ENCODE results near the gene GTF2F2. TPM values are rescaled to one million over a fixed set of nuclear protein-coding genes. Genes with fewer than 3 reads are reported as not detected.
A peak's percentile ranks its signal among the peaks of the same experiment; 100 is the strongest.
"Not testable (repeated sequence)": the region's sequence is repeated elsewhere in the genome, so short reads cannot be mapped to it uniquely, and the experiment has no call there.

The GTF2F2 gene
- total RNA-seq, 2 donors from 2014 or later: 17.4 to 19.0 TPM

- no peak for ATAC-seq
- DNase-seq: no peak
- intact Hi-C loops (cut with DNase I, micrococcal nuclease): no loop called here
Observed at GRCh38 chr13:45228002-45228401, 107.7 kb downstream of the GTF2F2 start.

DNA sequence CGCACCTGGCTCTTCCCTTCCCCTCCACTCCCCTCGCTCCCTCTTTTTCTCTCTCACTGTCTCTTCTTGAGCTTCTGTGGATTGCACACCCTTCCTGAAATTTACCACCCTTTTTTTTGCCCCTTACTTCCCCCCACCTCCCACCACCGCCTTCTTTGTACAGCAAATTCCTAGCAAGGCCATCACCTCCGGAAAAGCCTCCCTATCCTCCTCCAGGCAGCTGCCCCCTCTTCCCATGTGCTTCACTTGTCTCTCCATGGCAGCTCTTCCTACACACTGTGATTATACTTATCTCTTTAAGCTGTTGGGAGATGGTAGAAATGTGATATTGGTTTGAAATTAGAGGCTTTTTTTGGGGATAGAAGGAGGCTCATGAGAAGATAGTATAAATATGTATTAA lies 108.9 kb downstream of the GTF2F2 start:
- no peak for ATAC-seq
- intact Hi-C loops (cut with DNase I, micrococcal nuclease): no loop called here
- no peak for DNase-seq

- intact Hi-C loops (cut with DNase I, micrococcal nuclease): no loop called here
- ATAC-seq (no peak), DNase-seq (no peak)
Observed at GRCh38 chr13:45231305-45231704, 111.0 kb downstream of the GTF2F2 start.

DNA sequence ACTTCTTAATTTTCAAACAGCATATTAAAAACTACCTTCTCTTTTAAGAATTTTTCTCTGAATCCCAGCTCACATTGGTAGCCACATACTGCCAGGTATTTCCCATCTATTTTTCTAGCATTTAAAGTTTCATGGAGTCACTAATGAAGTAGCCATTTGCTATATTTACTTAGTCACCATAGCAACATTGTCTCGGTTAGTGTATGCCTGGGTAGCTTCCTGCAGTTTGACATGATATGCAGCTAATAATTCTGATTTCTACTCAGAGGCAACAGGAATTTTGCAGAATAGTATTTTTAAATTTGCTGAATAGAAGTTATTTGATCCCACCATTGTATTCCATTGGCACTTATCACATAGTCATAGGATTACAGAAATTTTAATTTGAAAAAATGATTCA lies 111.4 kb downstream of the GTF2F2 start:
- ATAC-seq: no peak
- no peak for DNase-seq
- intact Hi-C loops (cut with DNase I, micrococcal nuclease): no loop called here

GRCh38 chr13:45232591-45232990 lies 112.3 kb downstream of the GTF2F2 start:
- intact Hi-C loops (cut with DNase I, micrococcal nuclease): no loop called here
- DNase-seq: no peak
- ATAC-seq: no peak

- DNase-seq (no peak), ATAC-seq (no peak)
- intact Hi-C loops (cut with DNase I, micrococcal nuclease): no loop called here
Observed at GRCh38 chr13:45238945-45239795, 118.9 kb downstream of the GTF2F2 start.

GRCh38 chr13:45240143-45240542 lies 119.8 kb downstream of the GTF2F2 start:
- intact Hi-C loops (cut with DNase I, micrococcal nuclease): no loop called here

DNA sequence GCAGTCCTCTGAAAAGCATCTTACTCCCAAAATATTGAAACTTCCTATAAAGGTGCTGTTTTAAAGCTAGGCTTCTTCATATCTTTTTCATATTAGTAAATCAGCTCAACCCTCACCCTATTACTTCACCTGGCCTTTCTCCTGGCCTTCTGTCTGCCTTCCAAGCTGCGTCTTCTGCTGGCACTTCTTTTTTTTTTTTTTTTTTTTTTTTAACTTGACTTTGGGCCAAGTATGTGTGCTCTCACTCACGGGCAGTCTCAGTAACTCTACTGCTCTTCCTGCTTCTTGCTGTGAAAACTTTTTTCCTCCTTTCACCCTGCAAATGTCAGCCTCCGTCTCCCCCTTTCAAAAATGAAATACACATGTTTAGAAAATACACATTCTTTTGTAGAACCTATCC lies 121.8 kb downstream of the GTF2F2 start:
- ATAC-seq (peak; percentile 77), DNase-seq (peak in 1 of 2 donors; percentile 51)
- intact Hi-C loops (cut with DNase I, micrococcal nuclease): no loop called here

More at GRCh38 chr13:45240143-45240542, 119.8 kb downstream of the GTF2F2 start:
- ATAC-seq (no peak), DNase-seq (no peak)

DNA sequence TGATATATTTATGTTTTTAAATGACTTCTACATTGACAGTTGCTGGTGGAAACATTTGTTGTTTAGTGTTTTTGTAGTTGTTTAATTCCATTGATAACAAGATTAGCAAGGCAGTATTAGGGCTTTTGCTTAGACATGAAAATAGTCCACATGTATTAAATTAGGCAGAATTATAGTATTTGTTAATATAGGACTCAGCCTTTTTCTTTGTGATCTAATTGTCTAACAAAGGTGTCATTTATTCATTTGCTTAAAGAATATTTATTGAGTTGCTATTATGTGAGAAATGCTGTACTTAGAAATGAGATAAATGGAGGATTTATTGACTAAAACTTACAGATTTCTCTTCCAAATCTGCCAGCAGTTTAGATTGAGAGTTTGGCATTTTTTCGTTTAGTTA lies 122.2 kb downstream of the GTF2F2 start:
- intact Hi-C loops (cut with DNase I, micrococcal nuclease): no loop called here
- no peak for ATAC-seq
- DNase-seq: no peak

DNA sequence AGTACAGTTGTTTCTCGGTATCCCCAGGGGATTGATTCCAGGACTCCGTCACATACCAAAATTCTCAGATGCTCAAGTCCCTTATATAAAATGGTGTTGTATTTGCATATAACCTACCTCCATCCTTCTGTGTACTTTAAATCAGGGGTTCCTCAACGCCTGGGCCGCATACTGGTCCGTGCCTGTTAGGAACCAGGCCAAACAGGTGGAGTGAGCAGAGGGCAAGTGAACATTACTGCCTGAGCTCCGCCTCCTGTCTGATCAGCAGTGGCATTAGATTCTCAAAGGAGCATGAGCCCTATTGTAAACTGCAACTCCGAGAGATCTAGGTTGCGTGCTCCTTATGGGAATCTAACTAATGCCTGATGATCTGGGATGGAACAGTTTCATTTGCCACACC lies 122.8 kb downstream of the GTF2F2 start:
- peak; percentile 94 for ATAC-seq
- intact Hi-C loops (cut with DNase I, micrococcal nuclease): no loop called here
- DNase-seq: peak; percentile 75 to 88

DNA sequence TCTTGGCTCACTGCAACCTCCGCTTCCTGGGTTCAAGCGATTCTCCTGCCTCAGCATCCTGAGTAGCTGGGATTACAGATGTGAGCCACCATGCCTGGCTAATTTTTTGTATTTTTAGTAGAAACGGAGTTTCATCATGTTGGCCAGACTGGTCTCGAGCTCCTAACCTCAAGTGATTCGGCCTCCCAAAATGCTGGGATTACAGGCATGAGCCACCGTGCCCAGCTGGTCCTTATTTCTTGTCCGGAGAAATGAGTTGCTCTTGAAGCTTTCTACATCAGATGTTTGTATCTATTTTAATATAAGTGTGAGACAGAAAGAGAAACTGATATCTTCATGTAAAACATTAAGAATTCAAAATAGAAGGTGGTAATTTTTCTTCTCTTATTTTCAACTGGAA lies 124.4 kb downstream of the GTF2F2 start:
- ATAC-seq; intact Hi-C loops (cut with DNase I, micrococcal nuclease); DNase-seq: not testable (repeated sequence)

- DNase-seq: no peak
- ATAC-seq: no peak
- intact Hi-C loops (cut with DNase I, micrococcal nuclease): no loop called here
Observed at GRCh38 chr13:45249662-45250061, 129.4 kb downstream of the GTF2F2 start.

DNA sequence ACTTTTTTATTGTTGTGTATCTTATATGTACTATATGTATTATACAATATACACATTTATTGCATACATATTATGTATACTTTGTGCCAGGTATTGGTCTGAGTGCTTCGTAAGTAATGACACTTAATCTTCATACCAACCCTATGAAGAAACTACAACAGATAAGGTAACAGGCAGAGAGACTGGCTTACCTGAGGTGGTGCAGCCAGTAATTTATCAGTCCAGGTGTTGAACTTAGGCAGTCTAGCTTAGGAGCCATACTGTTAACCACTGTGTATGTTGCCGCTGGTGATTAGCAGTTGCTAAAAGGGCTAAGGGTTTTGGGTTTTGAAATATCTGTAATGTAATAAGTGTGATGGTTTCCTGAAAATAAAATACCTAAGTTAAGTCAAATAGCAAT lies 134.1 kb downstream of the GTF2F2 start:
- DNase-seq (no peak), ATAC-seq (no peak)
- intact Hi-C loops (cut with DNase I, micrococcal nuclease): no loop called here

DNA sequence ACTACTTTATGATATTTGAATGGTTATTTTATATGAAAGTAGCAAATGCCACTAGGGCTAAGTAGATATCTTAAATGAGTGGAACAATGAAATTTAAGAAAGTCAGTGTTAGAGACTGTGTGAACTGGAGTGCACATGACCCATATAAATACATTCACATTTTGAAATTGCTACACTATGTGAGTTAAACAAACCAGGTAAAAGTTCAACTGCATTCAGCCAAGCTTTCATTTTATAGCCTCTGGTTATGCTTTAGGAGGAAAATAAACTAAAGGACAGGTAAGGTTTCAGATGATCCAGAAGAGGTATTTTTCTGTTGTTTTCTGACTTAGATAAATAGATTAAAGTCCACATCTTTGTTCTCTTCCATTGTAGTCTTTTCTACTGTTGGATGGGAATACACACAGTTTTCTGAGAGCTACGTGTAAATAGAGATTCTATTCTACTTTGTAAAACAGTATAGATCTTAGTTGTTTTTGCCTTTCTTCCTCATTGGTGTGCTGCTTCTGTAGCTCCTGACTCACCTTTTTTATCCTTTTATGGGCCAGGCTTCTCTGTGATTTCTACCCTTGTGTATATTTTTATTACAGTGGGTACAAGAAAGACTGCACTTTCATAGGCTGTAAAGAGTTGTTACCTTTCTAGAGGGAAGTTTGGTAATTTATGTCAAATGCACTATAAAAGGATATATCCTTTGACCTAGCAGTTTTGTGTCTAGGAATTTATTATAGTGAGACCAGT lies 135.1 kb downstream of the GTF2F2 start:
- ATAC-seq: peak; percentile 91
- no peak for DNase-seq

DNA sequence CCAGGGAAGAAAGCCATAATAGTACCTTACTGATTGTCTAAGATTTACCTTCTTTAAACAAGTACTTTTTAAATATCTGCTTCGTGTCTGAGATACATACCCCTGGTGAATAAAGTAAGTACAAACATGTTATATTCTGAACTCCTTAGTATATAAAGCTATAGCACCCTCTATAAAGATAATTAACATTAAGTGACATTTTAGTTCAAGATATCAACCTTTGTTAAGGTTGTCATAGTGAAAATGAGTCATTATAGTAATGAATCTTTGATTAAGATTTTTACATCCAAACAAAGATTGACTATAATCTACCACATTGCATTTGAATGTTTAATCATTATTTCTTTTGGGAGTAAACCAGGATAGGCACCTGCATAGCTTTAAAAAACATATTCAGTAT lies 135.9 kb downstream of the GTF2F2 start:
- no peak for DNase-seq
- intact Hi-C loops (cut with DNase I, micrococcal nuclease): no loop called here
- ATAC-seq: no peak

More for the DNA sequence above, 135.1 kb downstream of the GTF2F2 start:
- intact Hi-C loops (cut with DNase I, micrococcal nuclease): no loop called here

DNA sequence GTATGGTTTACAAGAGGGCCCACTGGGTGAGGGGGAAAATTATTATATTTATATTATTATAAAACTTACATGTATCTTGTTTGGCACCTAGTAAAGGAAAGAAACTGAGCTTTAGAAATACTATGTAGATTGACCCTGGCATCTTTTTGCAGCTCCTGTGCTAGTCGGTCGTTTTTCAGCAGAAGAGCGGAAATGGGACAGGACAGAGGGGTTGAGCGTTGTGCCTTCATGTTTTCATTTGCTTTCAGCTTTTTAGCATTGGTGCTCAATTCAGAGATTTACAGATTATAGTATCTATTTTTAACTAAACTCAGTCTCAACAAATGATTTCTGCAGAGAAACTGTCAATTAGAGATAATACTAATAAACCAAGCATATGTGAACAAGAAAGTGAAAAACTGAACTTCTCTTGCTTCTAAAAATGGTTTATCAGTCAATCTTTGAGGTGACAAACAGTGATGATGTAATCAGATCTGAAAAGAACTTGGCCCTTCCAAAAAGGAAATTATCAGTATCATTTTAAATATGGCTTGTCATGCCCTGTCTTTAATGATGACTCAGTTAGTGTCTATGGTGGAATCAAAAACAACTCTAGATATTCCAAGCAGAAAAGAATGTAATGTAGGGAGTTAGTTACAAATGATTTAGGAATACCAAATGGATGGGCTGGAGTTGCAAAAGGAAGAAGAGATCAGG lies 137.5 kb downstream of the GTF2F2 start:
- DNase-seq (no peak), ATAC-seq (no peak)
- intact Hi-C loops (cut with DNase I, micrococcal nuclease): no loop called here

DNA sequence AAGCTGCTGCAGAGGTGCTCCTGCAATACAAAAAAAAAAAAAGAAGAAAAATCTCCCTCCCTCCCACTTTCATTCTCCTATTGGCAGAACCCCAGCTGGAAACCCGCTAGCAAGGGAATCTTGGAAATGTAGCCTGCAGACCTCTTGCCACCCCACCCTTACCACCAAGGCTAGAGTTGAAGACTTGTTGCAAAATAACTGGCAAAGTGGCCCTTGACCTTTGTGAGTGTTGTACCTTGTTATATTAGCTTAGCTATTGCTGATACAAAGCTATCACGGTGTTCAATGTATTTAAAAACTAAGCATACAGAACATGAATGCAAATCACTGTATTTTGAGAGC lies 138.0 kb downstream of the GTF2F2 start:
- intact Hi-C loops (cut with DNase I, micrococcal nuclease): no loop called here
- DNase-seq: peak in 1 of 2 donors; percentile 42
- ATAC-seq: peak; percentile 14

- DNase-seq (no peak), ATAC-seq (no peak)
- intact Hi-C loops (cut with DNase I, micrococcal nuclease): no loop called here
Observed at GRCh38 chr13:45267215-45267614, 146.9 kb downstream of the GTF2F2 start.

GRCh38 chr13:45269204-45269603 lies 148.9 kb downstream of the GTF2F2 start:
- no peak for DNase-seq
- ATAC-seq: no peak
- intact Hi-C loops (cut with DNase I, micrococcal nuclease): no loop called here

DNA sequence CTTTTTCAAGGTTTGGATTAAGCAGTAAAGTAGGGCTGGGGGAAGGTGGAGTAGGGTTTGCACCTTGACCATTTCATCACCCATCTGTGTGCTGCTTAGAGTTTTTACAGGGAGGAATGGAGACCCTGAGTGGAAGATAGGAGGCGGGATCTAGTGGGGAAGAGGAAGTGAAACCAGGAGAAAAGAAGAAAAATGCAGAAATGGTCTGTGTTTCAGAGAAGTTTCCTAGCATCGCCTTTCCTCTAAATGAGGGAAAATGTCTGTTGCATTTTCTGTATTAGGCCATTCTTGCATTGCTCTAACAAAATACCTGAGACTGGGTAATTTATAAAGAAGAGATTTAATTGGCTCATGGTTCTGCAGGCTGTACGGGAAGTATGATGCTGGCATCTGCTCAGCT lies 156.6 kb downstream of the GTF2F2 start:
- intact Hi-C loops (cut with DNase I, micrococcal nuclease): no loop called here
- no peak for DNase-seq
- ATAC-seq: no peak

Data from left colon (tissue), 2 donors.